ENCODE measurements around the gene REPS2.

REPS2 gene

GRCh38 chrX:16986169-16986568, 39.7 kb downstream of the REPS2 start:
- DNase-seq (ENCODE audit: low read depth), result no peak
- no peak for TF ChIP-seq CTCF (conservative IDR thresholded peaks at IDR 0.05; ENCODE audit: low read depth, low read length)
- H3K4me3 ChIP-seq (ENCODE audit: low read depth, low read length), result no peak overlapping the region

- DNase-seq (ENCODE audit: low read depth), result no peak
- no peak for TF ChIP-seq CTCF (conservative IDR thresholded peaks at IDR 0.05; ENCODE audit: low read depth, low read length)
- H3K4me3 ChIP-seq (ENCODE audit: low read depth, low read length), result no peak overlapping the region
Measured at GRCh38 chrX:16989750-16990149, 43.3 kb downstream of the REPS2 start.

- TF ChIP-seq CTCF (conservative IDR thresholded peaks at IDR 0.05; ENCODE audit: low read depth, low read length), result no peak
- DNase-seq (ENCODE audit: low read depth), result no peak
- no peak overlapping the region for H3K4me3 ChIP-seq (ENCODE audit: low read depth, low read length)
Measured at GRCh38 chrX:16990839-16991238, 44.4 kb downstream of the REPS2 start.

GRCh38 chrX:16992445-16992844, 46.0 kb downstream of the REPS2 start:
- no peak overlapping the region for H3K4me3 ChIP-seq (ENCODE audit: low read depth, low read length)
- no peak for DNase-seq (ENCODE audit: low read depth)
- no peak for TF ChIP-seq CTCF (conservative IDR thresholded peaks at IDR 0.05; ENCODE audit: low read depth, low read length)

GRCh38 chrX:16992951-16993350, 46.5 kb downstream of the REPS2 start:
- TF ChIP-seq CTCF (conservative IDR thresholded peaks at IDR 0.05; ENCODE audit: low read depth, low read length), result no peak
- no peak for DNase-seq (ENCODE audit: low read depth)
- H3K4me3 ChIP-seq (ENCODE audit: low read depth, low read length), result no peak overlapping the region

GRCh38 chrX:16993791-16994318, 47.4 kb downstream of the REPS2 start:
- TF ChIP-seq CTCF (conservative IDR thresholded peaks at IDR 0.05; ENCODE audit: low read depth, low read length), result peak; percentile 18
- peak; percentile 2 for DNase-seq (ENCODE audit: low read depth)
- no peak overlapping the region for H3K4me3 ChIP-seq (ENCODE audit: low read depth, low read length)

- no peak overlapping the region for H3K4me3 ChIP-seq (ENCODE audit: low read depth, low read length)
- no peak for DNase-seq (ENCODE audit: low read depth)
- no peak for TF ChIP-seq CTCF (conservative IDR thresholded peaks at IDR 0.05; ENCODE audit: low read depth, low read length)
Measured at GRCh38 chrX:16994736-16995135, 48.3 kb downstream of the REPS2 start.
